Activated CD8-positive, alpha-beta memory T cell treated with anti-CD3 and anti-CD28 coated beads for 1 hour (primary cell): ENCODE measurements around the gene PTPN23.

Experiments
- DNase-seq, 2 donors: peaks; one replicate each; pipeline ENCODE4 v3.0.0-alpha.2; 2020; ENCODE audit warnings: low read depth in 1 of 2; ENCODE audit errors: extremely low read depth in 1 of 2

PTPN23 gene

GRCh38 chr3:47419083-47420043 is 38.5 kb downstream of the PTPN23 start:
- no peak for DNase-seq

- DNase-seq: no peak
Measured at GRCh38 chr3:47420044-47420430, 39.2 kb downstream of the PTPN23 start.

- peak; percentile 67 to 75 for DNase-seq
Measured at GRCh38 chr3:47420511-47421484, 40.0 kb downstream of the PTPN23 start.

GRCh38 chr3:47421741-47422649 is 41.2 kb downstream of the PTPN23 start:
- no peak for DNase-seq

- DNase-seq: no peak
Measured at GRCh38 chr3:47422743-47423142, 41.9 kb downstream of the PTPN23 start.

GRCh38 chr3:47423548-47424145 is 42.8 kb downstream of the PTPN23 start:
- DNase-seq: no peak

- DNase-seq: no peak
Measured at GRCh38 chr3:47424434-47425382, 43.9 kb downstream of the PTPN23 start.

GRCh38 chr3:47425383-47425778 is 44.6 kb downstream of the PTPN23 start:
- DNase-seq: no peak

- no peak for DNase-seq
Measured at GRCh38 chr3:47425959-47426358, 45.1 kb downstream of the PTPN23 start.

GRCh38 chr3:47427866-47428265 is 47.0 kb downstream of the PTPN23 start:
- no peak for DNase-seq

GRCh38 chr3:47428662-47429061 is 47.8 kb downstream of the PTPN23 start:
- DNase-seq: no peak

GRCh38 chr3:47429476-47430270 is 48.9 kb downstream of the PTPN23 start:
- DNase-seq: no peak

- DNase-seq: no peak
Measured at GRCh38 chr3:47430606-47431005, 49.8 kb downstream of the PTPN23 start.

- DNase-seq: no peak
Measured at GRCh38 chr3:47431225-47431624, 50.4 kb downstream of the PTPN23 start.

- DNase-seq: no peak
Measured at GRCh38 chr3:47432673-47433072, 51.9 kb downstream of the PTPN23 start.

GRCh38 chr3:47433796-47434195 is 53.0 kb downstream of the PTPN23 start:
- no peak for DNase-seq

GRCh38 chr3:47434849-47435248 is 54.0 kb downstream of the PTPN23 start:
- DNase-seq: no peak

- no peak for DNase-seq
Measured at GRCh38 chr3:47436180-47436579, 55.4 kb downstream of the PTPN23 start.
